ENCODE data around the gene ANKRD65. TPM values are rescaled to one million over a fixed set of nuclear protein-coding genes. Genes with fewer than 3 reads are reported as not detected.

ANKRD65 gene
- total RNA-seq = 11.6 and 15.1 TPM in 2 replicates

GRCh38 chr1:1421147-1421906, at the start of gene ANKRD65:
Gene ANKRD65, minus strand, starts transcription at chr1:1421276. Its CDS starts 271 bp downstream, at chr1:1421005.

DNA sequence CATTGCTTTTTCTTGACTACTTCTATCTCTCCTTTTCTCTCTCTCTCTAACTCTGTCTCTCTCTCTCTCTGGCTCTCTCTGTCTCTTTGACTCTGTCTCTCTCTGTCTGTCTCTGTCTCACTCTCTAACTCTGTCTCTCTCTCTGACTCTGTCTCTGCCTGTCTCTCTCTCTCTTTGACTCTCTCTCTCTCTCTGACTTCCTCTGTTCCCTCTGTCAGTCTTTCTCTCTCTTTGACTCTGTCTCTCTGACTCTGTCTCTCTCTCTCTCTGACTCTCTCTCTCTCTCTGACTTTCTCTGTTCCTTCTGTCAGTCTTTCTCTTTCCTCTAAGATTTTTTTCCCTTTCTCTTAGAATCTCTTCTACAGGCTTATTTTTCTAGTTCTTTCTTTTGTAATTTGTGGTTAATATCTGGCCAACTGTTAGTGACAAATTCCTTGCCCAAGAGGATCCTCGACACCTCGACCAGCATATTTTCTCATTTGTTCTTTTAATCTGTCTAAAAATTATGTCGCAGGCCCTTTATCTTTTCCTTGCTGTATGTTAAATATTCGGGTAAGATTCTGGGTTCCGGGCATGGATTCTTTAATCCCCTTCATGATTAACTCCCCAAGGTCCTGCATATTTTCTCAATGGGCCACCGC, 28.1 kb upstream of the ANKRD65 start, which contains the start of gene ATAD3C:
Gene ATAD3C (plus strand): TSS at position 591 of the 641 bp plus-strand sequence. CDS start 995 bp downstream, outside the sequence.

GRCh38 chr1:1435106-1435903, 14.2 kb upstream of the ANKRD65 start, which contains the start of gene VWA1:
Gene VWA1, plus strand, starts transcription at chr1:1435690. Its CDS starts 59 bp downstream, at chr1:1435749.

DNA sequence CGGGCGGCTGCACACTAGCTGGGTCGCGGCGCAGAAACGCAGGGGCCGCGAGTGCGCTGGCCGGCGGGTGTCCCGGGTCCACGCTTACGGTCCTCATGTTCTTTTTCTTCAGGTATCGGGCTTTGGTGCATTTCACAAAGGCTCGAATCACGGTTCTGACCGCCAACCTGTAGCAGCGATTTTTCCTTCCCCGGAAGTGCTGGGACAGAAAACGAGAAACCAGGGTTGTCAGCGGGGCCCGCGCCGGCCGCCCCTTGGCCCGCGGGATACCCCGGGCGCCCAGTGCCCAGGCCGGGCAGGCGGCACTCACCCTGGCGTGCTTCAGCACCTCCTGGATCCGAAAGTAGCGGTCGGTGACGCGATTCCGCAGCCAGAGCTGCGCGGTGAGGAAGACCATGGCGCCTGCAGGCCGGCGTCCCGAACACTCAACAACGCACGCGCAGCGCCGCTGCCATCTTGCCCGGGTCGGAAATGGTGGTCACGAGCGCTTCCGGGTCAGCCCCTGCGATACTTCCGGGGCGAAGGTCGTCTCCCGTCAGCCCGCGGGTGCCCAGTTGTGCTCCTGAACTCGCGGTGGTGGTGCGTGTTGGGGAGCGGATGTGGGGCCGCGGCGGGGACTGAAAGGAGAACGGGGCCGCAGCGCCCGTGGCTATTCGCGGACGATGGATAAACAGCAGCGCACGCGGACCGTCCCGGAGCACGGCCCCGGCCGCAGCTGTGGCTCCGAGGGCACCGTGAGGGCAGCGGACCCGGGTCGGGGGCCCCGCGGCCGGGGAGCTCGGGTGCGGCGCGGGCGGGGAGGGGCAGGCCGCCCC, 14.0 kb downstream of the ANKRD65 start, which contains the start of gene MRPL20:
Gene MRPL20 (minus strand): TSS at position 473 of the 815 bp plus-strand sequence. CDS start 76 bp downstream, at position 397.

DNA sequence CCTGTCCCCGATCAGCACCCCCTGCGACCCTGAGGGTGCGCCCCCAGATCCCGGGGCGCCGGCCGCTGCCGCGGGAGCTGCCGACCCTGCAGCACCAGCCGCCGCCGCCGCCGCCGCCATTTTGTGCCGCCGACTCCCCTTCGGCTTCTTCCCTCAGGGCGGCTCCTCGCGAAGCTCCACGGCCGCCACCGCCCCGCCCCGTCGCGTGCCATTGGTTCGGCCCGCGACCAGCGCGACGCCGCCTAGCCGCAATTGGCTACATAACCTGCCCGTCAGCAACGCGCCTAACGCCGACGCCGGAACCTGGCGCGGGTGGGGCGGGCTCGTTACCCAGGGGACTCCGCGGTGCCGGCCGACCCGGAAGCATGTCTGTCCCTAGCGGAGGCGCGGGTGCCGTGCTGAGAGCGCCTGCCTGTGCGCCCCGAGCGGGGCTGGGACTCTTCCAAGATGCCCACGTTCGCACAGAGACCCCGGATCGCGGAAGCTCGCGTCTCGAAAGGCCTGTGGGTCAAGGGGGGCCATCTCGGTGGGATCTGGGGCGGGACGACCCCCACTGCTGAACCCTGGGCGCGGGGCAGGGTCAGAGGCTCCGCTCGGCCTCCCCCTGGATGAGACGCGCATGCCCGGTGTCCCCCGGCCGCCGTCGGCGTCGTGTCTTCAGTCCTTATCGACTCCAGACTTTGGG, 21.7 kb downstream of the ANKRD65 start, which contains the start of gene CCNL2:
Gene CCNL2 (minus strand): TSS at position 149 of the 685 bp plus-strand sequence. CDS start 29 bp downstream, at position 120.

DNA sequence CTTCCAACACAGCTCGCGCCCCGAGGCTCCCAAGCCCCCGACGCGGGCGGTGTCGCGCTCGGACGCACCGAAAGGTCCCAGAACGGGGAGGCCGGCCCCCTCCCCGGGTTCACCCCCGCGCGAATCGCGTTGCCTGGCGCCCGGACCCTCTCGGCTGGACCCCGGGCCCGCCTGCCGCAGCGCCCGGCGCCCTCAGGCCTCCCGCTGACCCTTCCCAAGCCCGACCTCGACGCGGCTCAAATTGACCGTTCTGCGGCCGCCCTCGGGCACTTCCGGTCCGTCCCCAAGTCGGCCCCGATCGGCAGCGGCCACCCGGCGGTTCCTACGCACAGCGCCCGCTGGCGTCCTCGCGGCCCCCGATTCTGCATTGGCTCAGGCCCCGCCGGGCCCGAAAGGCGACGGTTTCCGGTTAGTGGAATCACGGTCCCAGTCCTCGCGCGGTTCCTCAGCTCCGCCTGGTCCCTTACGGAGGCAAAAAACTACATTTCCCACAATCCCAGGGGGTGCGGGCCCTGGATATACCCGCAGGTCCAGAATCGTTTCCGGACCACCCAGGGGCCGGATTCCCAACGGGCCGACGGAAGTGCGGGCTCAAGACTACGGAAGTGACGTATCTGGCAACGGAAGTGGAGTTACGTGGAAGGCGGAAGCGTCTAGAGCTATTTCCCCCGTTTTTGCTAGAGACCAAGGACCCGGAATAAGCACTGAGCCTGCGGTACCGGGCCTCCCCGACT, 46.0 kb downstream of the ANKRD65 start, which contains the start of gene AURKAIP1:
Gene AURKAIP1 (minus strand): TSS at position 279 of the 734 bp plus-strand sequence. CDS start 451 bp downstream, outside the sequence.

Other genes with a start within 250 kb of the ANKRD65 start
- gene TTLL10, start 247.4 kb downstream of the ANKRD65 start, total RNA-seq = not detected in 2 replicates
- 0.64 and 1.9 TPM in 2 replicates for gene TNFRSF18, start 214.7 kb downstream of the ANKRD65 start, total RNA-seq
- gene TNFRSF4, start 207.1 kb downstream of the ANKRD65 start, total RNA-seq = not detected in 2 replicates
- 73.1 and 76.6 TPM in 2 replicates for gene SDF4, start 189.3 kb downstream of the ANKRD65 start, total RNA-seq
- gene B3GALT6, start 189.0 kb downstream of the ANKRD65 start, total RNA-seq = 28.8 and 37.8 TPM in 2 replicates
- gene C1QTNF12, start 174.6 kb downstream of the ANKRD65 start, total RNA-seq = 1.9 and 2.4 TPM in 2 replicates
- gene UBE2J2, start 147.4 kb downstream of the ANKRD65 start, total RNA-seq = 45.2 and 48.0 TPM in 2 replicates
- gene SCNN1D, start 140.8 kb downstream of the ANKRD65 start, total RNA-seq = 0.21 and 0.96 TPM in 2 replicates
- 35.0 and 38.1 TPM in 2 replicates for gene ACAP3, start 113.3 kb downstream of the ANKRD65 start, total RNA-seq
- gene PUSL1, start 112.7 kb downstream of the ANKRD65 start, total RNA-seq = 25.1 and 36.7 TPM in 2 replicates
- 53.9 and 67.0 TPM in 2 replicates for gene INTS11, start 96.6 kb downstream of the ANKRD65 start, total RNA-seq
- 17.1 and 23.1 TPM in 2 replicates for gene CPTP, start 96.5 kb downstream of the ANKRD65 start, total RNA-seq
- gene TAS1R3, start 90.0 kb downstream of the ANKRD65 start, total RNA-seq = 0.21 TPM in 1 of 2 replicates, not detected in the other
- gene DVL1, start 71.9 kb downstream of the ANKRD65 start, total RNA-seq = 262 and 265 TPM in 2 replicates
- gene MXRA8, start 62.7 kb downstream of the ANKRD65 start, total RNA-seq = 2.8 and 12.0 TPM in 2 replicates
- gene AURKAIP1, start 46.1 kb downstream of the ANKRD65 start, total RNA-seq = 138 and 166 TPM in 2 replicates
- gene CCNL2, start 21.9 kb downstream of the ANKRD65 start, total RNA-seq = 75.2 and 80.1 TPM in 2 replicates
- gene MRPL20, start 14.0 kb downstream of the ANKRD65 start, total RNA-seq = 56.1 and 74.5 TPM in 2 replicates
- 13.0 and 14.1 TPM in 2 replicates for gene VWA1, start 14.4 kb upstream of the ANKRD65 start, total RNA-seq
- gene ATAD3C, start 28.4 kb upstream of the ANKRD65 start, total RNA-seq = not detected in 2 replicates
- 13.0 and 22.4 TPM in 2 replicates for gene ATAD3B, start 50.5 kb upstream of the ANKRD65 start, total RNA-seq
- gene ATAD3A, start 90.9 kb upstream of the ANKRD65 start, total RNA-seq = 25.2 and 41.0 TPM in 2 replicates
- gene TMEM240, start 119.3 kb upstream of the ANKRD65 start, total RNA-seq = not detected in 2 replicates
- 90.4 and 95.9 TPM in 2 replicates for gene SSU72, start 153.6 kb upstream of the ANKRD65 start, total RNA-seq
- 0.64 and 2.4 TPM in 2 replicates for gene FNDC10, start 178.9 kb upstream of the ANKRD65 start, total RNA-seq
- gene MIB2, start 194.2 kb upstream of the ANKRD65 start, total RNA-seq = 91.3 and 99.5 TPM in 2 replicates
- 0.64 and 2.2 TPM in 2 replicates for gene MMP23B, start 210.9 kb upstream of the ANKRD65 start, total RNA-seq
- 3.8 and 4.1 TPM in 2 replicates for gene CDK11B, start 237.7 kb upstream of the ANKRD65 start, total RNA-seq

All from tracheal epithelial cell (primary cell).